Adrenal gland (tissue), 5 donors: ENCODE results near the gene PPL.

ENCODE experiments used
- CTCF ChIP-seq, 6 experiments: fragments of 450-650 bp in 4 of 6; fragments of 200-600 bp in 2 of 6; sonication (generic) in 1 of 6; IDR thresholded peaks; 1 replicate in 5 of 6; 2 replicates in 1 of 6; pipeline versions ENCODE4 v1.5.1 to v1.8.0; 2016 to 2021; ENCODE audit warnings: antibody characterized with exemption in 6 of 6, mild to moderate bottlenecking in 2 of 6, moderate library complexity in 1 of 6
- POLR2A ChIP-seq, 2 donors: fragments of 450-650 bp; IDR thresholded peaks; one replicate each; pipeline ENCODE4 v1.6.1; 2017; ENCODE audit warnings: antibody characterized with exemption in 2 of 2, mild to moderate bottlenecking in 2 of 2, moderate library complexity in 1 of 2
- donor health status: DM: no; HTN: no; CAD: no.

GRCh38 chr16:4968879-4969483, 32.0 kb upstream of the PPL start:
- no peak for TF ChIP-seq CTCF (IDR thresholded peaks at IDR 0.05)
- no peak for TF ChIP-seq POLR2A (IDR thresholded peaks at IDR 0.05)
